Vagina (tissue), 2 donors: ENCODE measurements around the gene MUCL3.

Source experiments
- CTCF ChIP-seq, 3 experiments: fragments of 450-650 bp in 2 of 3; fragments of 200-600 bp in 1 of 3; sonication (generic) in 1 of 3; IDR thresholded peaks; one replicate each; pipeline ENCODE4 v1.5.1; 2017 to 2019; ENCODE audit warnings: antibody characterized with exemption in 3 of 3, mild to moderate bottlenecking in 2 of 3, moderate library complexity in 2 of 3
- POLR2A ChIP-seq, 2 donors: fragments of 450-650 bp; IDR thresholded peaks; one replicate each; pipeline ENCODE4 v1.6.1; 2017; ENCODE audit warnings: antibody characterized with exemption in 2 of 2, mild to moderate bottlenecking in 2 of 2, moderate library complexity in 2 of 2
- POLR2AphosphoS5 ChIP-seq, 2 donors: sonication (generic); formaldehyde crosslinking; IDR thresholded peaks; one replicate each; pipeline ENCODE4 v1.9.0; 2017; ENCODE audit warnings: antibody characterized with exemption in 2 of 2, mild to moderate bottlenecking in 2 of 2, low read depth in 1 of 2; ENCODE audit not compliant: insufficient read depth in 1 of 2

DNA sequence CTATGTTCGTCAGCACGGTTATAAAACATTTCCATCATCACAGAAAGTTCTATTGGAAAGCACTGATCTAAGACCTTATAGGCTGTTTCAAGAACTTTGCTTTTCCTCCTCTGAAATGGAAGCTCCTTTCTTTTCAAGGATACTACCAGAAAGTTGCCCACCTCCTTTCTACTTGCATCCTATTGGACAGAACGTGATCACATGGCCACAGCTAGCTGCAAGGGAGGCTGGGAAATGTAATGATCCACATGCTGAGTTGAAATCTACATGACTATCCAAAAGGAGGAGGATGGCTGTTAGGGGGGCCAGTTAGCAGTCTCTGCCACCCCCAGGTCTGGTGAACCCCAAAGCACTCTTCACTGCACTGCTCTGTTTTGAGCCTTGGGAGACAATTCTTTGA lies 12.1 kb upstream of the MUCL3 start:
- TF ChIP-seq POLR2AphosphoS5 (IDR thresholded peaks at IDR 0.05; ENCODE audit: insufficient read depth in 1 of 2, low read depth in 1 of 2) (no peak), CTCF (IDR thresholded peaks at IDR 0.05) (no peak), POLR2A (IDR thresholded peaks at IDR 0.05) (no peak)
